Right atrium auricular region (tissue), 2 donors: ENCODE measurements around the gene CTDSPL. TPM values are rescaled to one million over a fixed set of nuclear protein-coding genes. Genes with fewer than 3 reads are reported as not detected.
A peak's percentile ranks its signal among the peaks of the same experiment; 100 is the strongest.

Source experiments
- DNase-seq: peaks from one replicate; pipeline ENCODE4 v3.0.0-alpha.2; 2019; ENCODE audit warnings: low spot score
- H3K27ac ChIP-seq, 2 donors: fragments of 200-600 bp; sonication (generic); 1 replicate in 1 of 2; 2 replicates in 1 of 2; pipeline ENCODE4 v1.5.1; 2016 to 2019
- H3K27me3 ChIP-seq, 2 donors: fragments of 200-600 bp; sonication (generic); one replicate each; pipeline versions ENCODE4 v1.5.1 to v1.6.0; 2017 to 2019
- H3K36me3 ChIP-seq: fragments of 200-600 bp; sonication (generic); one replicate; pipeline ENCODE4 v1.5.1; 2016
- H3K4me1 ChIP-seq, 2 donors: fragments of 200-600 bp; sonication (generic); one replicate each; pipeline versions ENCODE4 v1.5.1 to v1.6.0; 2017 to 2019
- H3K4me3 ChIP-seq, 2 donors: fragments of 200-600 bp; sonication (generic); 1 replicate in 1 of 2; 2 replicates in 1 of 2; pipeline ENCODE4 v1.5.1; 2017 to 2019; ENCODE audit warnings: mild to moderate bottlenecking in 1 of 2, moderate library complexity in 1 of 2
- H3K9me3 ChIP-seq, 2 donors: fragments of 200-600 bp; sonication (generic); one replicate each; pipeline ENCODE4 v1.5.1; 2019
- CTCF ChIP-seq, 2 donors: fragments of 200-600 bp; sonication (generic); IDR thresholded peaks; one replicate each; pipeline ENCODE4 v1.5.1; 2019; ENCODE audit warnings: antibody characterized with exemption in 2 of 2
- total RNA-seq, 2 donors: library from RNA; depleted of rRNA; stranded (reverse); fragments of >200 nt; gene quantifications; one replicate each; pipeline ENCODE4 v1.1.0, GENCODE V29; 2016

The CTDSPL gene
- total RNA-seq, 2 donors from 2014 or later: 35.1 to 58.4 TPM

- DNase-seq: no peak
- peaks cover 0 to 19% of the 10 kb centered on the region in 2 donors for H3K4me1 ChIP-seq
- no peak overlapping the region for H3K27ac ChIP-seq
- TF ChIP-seq CTCF (IDR thresholded peaks at IDR 0.05): no peak
- no peaks in the 10 kb centered on the region for H3K27me3 ChIP-seq
- H3K36me3 ChIP-seq: no peaks in the 10 kb centered on the region
- H3K4me3 ChIP-seq: no peak overlapping the region
- H3K9me3 ChIP-seq: no peaks in the 10 kb centered on the region
Observed at GRCh38 chr3:37853691-37854413, 7.8 kb upstream of the CTDSPL start.

DNA sequence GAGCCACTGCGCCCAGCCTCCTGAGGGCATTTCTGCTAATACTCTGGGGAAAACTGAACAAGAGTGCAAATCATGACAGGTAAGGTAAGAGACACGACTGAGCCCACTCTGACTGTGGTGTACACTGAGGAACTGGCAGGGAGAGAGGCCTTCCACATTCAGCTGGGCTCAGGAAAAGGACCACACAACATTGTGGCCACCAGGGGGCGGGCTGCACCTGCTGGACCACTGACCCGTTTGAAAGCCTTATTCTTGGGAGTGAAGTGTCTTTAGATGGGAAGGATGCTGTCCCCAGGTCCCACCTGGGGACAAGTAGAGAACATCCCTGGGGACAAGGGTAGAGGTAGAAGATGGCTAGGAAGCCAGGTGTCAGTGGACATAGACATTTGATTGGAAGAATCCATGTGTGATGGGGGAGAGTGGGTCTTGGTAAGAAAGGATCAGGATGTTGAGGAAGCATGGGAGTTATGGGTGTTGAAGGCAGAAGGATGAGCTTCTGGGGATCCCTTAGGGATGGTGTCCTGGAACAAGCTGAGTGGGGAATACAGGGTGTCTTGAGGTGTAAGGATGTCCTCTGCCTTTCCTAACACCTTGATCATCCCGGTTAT, 6.2 kb upstream of the CTDSPL start:
- peak; percentile 93 for DNase-seq
- TF ChIP-seq CTCF (IDR thresholded peaks at IDR 0.05): peak; percentile 85 to 93
- Histone ChIP-seq H3K27ac (no peak overlapping the region), H3K27me3 (no peaks in the 10 kb centered on the region), H3K9me3 (no peaks in the 10 kb centered on the region), H3K4me3 (no peak overlapping the region), H3K4me1 (peaks cover 0 to 27% of the 10 kb centered on the region in 2 donors), H3K36me3 (no peaks in the 10 kb centered on the region)

- H3K9me3 ChIP-seq: no peaks in the 10 kb centered on the region
- H3K4me3 ChIP-seq: no peak overlapping the region
- H3K4me1 ChIP-seq: peaks cover 0 to 33% of the 10 kb centered on the region in 2 donors
- H3K27me3 ChIP-seq: no peaks in the 10 kb centered on the region
- H3K27ac ChIP-seq: peak overlapping the region; percentile 41 to 52
- no peak for TF ChIP-seq CTCF (IDR thresholded peaks at IDR 0.05)
- H3K36me3 ChIP-seq: no peaks in the 10 kb centered on the region
- no peak for DNase-seq
Observed at GRCh38 chr3:37856381-37856780, 5.3 kb upstream of the CTDSPL start.

DNA sequence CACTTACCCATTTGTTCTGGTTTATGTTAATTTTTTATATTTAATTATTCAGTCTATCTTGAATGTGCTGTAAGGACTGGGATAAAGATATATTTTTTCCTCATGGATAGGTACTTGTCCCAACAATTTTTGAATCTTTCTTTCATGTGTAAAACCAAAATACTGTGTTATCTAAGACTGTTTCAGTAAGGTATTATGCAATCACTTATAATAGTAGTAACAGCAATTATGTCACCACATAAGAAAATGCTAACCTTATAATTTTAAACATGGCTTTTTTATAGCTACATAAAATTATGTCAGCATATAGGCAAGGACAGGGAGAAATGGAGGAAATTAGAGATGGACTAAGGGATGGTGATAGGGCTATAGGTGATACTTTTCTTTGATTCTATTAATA, 2.9 kb upstream of the CTDSPL start:
- no peak for TF ChIP-seq CTCF (IDR thresholded peaks at IDR 0.05)
- H3K27ac ChIP-seq: peak overlapping the region in 1 of 2 donors; percentile 88
- no peaks in the 10 kb centered on the region for H3K9me3 ChIP-seq
- H3K4me1 ChIP-seq: peaks cover 0 to 47% of the 10 kb centered on the region in 2 donors
- H3K27me3 ChIP-seq: no peaks in the 10 kb centered on the region
- DNase-seq: no peak
- no peaks in the 10 kb centered on the region for H3K36me3 ChIP-seq
- H3K4me3 ChIP-seq: no peak overlapping the region

- H3K27me3 ChIP-seq: no peaks in the 10 kb centered on the region
- H3K4me1 ChIP-seq: peaks cover 0 to 53% of the 10 kb centered on the region in 2 donors
- H3K9me3 ChIP-seq: no peaks in the 10 kb centered on the region
- H3K36me3 ChIP-seq: no peaks in the 10 kb centered on the region
- DNase-seq: no peak
- no peak overlapping the region for H3K4me3 ChIP-seq
- H3K27ac ChIP-seq: peak overlapping the region; percentile 88 to 90
- TF ChIP-seq CTCF (IDR thresholded peaks at IDR 0.05): no peak
Observed at GRCh38 chr3:37859354-37859753, 2.3 kb upstream of the CTDSPL start.
